K562 (cell line): ENCODE measurements around the gene RAD1. TPM values are rescaled to one million over a fixed set of nuclear protein-coding genes. Genes with fewer than 3 reads are reported as not detected.

Experiments used
- ATF4 ChIP-seq: fragments of 450-650 bp; formaldehyde crosslinking; IDR thresholded peaks from 2 replicates; pipeline ENCODE4 v1.4.0; 2022; ENCODE audit warnings: mild to moderate bottlenecking, moderate library complexity
- C11orf30 ChIP-seq: fragments of 450-650 bp; IDR thresholded peaks from 2 replicates; pipeline ENCODE4 v1.6.1; 2016; ENCODE audit warnings: low read depth, mild to moderate bottlenecking
- CHD7 ChIP-seq: fragments of 200-600 bp; sonication (generic); IDR thresholded peaks from one replicate; pipeline ENCODE4 v1.6.1; 2012; ENCODE audit warnings: mild to moderate bottlenecking, low read depth, low read length, inconsistent platforms
- GATAD2B ChIP-seq: fragments of 450-650 bp; IDR thresholded peaks from 2 replicates; pipeline ENCODE4 v1.6.1; 2017; ENCODE audit warnings: mild to moderate bottlenecking, borderline replicate concordance
- HMG20A ChIP-seq: fragments of 450-650 bp; formaldehyde crosslinking; conservative IDR thresholded peaks from 2 replicates; pipeline ENCODE4 v1.4.0; 2020; ENCODE audit warnings: mild to moderate bottlenecking, mixed read lengths
- ID3 ChIP-seq, 2 experiments: fragments of 250-450 bp in 1 of 2; fragments of 450-650 bp in 1 of 2; sonication (Bioruptor Pico) in 1 of 2; IDR thresholded peaks; 2 replicates each; pipeline versions ENCODE4 v1.6.1 to v1.8.0; 2016 to 2021; ENCODE audit warnings: mild to moderate bottlenecking in 2 of 2, moderate library complexity in 2 of 2, missing compliant biosample characterization in 1 of 2, missing genetic modification characterization in 1 of 2
- NR2F6 ChIP-seq: fragments of 450-650 bp; formaldehyde crosslinking; IDR thresholded peaks from 2 replicates; pipeline ENCODE4 v1.4.0; 2020; ENCODE audit warnings: mild to moderate bottlenecking
- PCBP2 ChIP-seq: fragments of 200-400 bp; formaldehyde crosslinking; IDR thresholded peaks from 2 replicates; pipeline ENCODE4 v1.6.1; 2018; ENCODE audit warnings: low read length, low read depth, mild to moderate bottlenecking, moderate library complexity; ENCODE audit not compliant: poor library complexity, severe bottlenecking
- POU5F1 ChIP-seq: fragments of 150-350 bp; IDR thresholded peaks from 2 replicates; pipeline ENCODE4 v1.6.1; 2014; ENCODE audit warnings: borderline replicate concordance, low read length, low read depth, mild to moderate bottlenecking; ENCODE audit not compliant: partially characterized antibody
- SAP30 ChIP-seq: fragments of 200-600 bp; sonication (generic); IDR thresholded peaks from 2 replicates; pipeline ENCODE4 v1.6.1; 2012; ENCODE audit warnings: borderline replicate concordance, low read depth, mild to moderate bottlenecking, moderate library complexity, low read length, control low read depth, inconsistent platforms; ENCODE audit not compliant: insufficient read depth, poor library complexity, severe bottlenecking
- SMARCC2 ChIP-seq: fragments of 450-650 bp; IDR thresholded peaks from 2 replicates; pipeline ENCODE4 v1.6.1; 2017; ENCODE audit warnings: antibody characterized with exemption, moderate library complexity, mild to moderate bottlenecking, low read depth
- SNIP1 ChIP-seq: fragments of 450-650 bp; IDR thresholded peaks from 2 replicates; pipeline ENCODE4 v1.7.1; 2017; ENCODE audit warnings: low read depth, mild to moderate bottlenecking
- ZBTB34 ChIP-seq: fragments of 250-450 bp; sonication (Bioruptor Pico); IDR thresholded peaks from 2 replicates; pipeline ENCODE4 v1.8.0; 2021; ENCODE audit warnings: mild to moderate bottlenecking, moderate library complexity
- polyA plus RNA-seq, 8 experiments: library from polyadenylated mRNA; depleted of rRNA in 4 of 8; stranded (reverse) in 5 of 8; unstranded in 3 of 8; fragments of >200 nt; fragmentation: Nextera tagmentation in 2 of 8; fragmentation: Illumina TruSeq in 1 of 8; extraction: Ambion mirVana in 2 of 8; extraction: Trizol in 1 of 8; gene quantifications; 2 replicates each; pipeline versions ENCODE4 v1.2.1 to v1.2.3, GENCODE V29; 2011 to 2014; ENCODE audit warnings: inconsistent platforms in 1 of 8, missing spikeins in 1 of 8
- total RNA-seq, 7 experiments: library from RNA; depleted of rRNA in 6 of 7; stranded (reverse); fragments of >200 nt in 6 of 7; fragmentation: Illumina TruSeq in 2 of 7; extraction: Trizol in 2 of 7; gene quantifications; 2 replicates each; pipeline versions ENCODE4 v1.2.1 to v1.2.3, GENCODE V29; 2011 to 2021; ENCODE audit warnings: low replicate concordance in 1 of 7

The RAD1 gene
- total and polyA plus RNA-seq, 9 of the 15 experiments (the other 6 are each of a cell fraction or from before 2014, with no cell fraction given): 44.5 to 148 (median 60.8) TPM

GRCh38 chr5:34903260-34903659 lies 12.0 kb downstream of the RAD1 start (continued):
- TF ChIP-seq ID3 (CRISPR knock-in tag; IDR thresholded peaks at IDR 0.05) (no peak), ID3 (tag; IDR thresholded peaks at IDR 0.05) (no peak), ZBTB34 (no peak), POU5F1 (no peak), SMARCC2 (no peak), NR2F6 (CRISPR knock-in tag) (no peak), ATF4 (no peak), CHD7 (no peak), GATAD2B (no peak), SNIP1 (no peak), C11orf30 (peak; percentile 64), SAP30 (no peak), PCBP2 (no peak), HMG20A (CRISPR knock-in tag) (no peak)
